Activated CD8-positive, alpha-beta T cell treated with anti-CD3 and anti-CD28 coated beads for 36 hours (primary cell): ENCODE data around the gene RBBP8NL. TPM values are rescaled to one million over a fixed set of nuclear protein-coding genes. Genes with fewer than 3 reads are reported as not detected.

ENCODE experiments used
- ATAC-seq: fragments of 200-7000 bp; cut with Tn5 transposase; one replicate; pipeline ENCODE4 v1.10.0; 2021; ENCODE audit warnings: mild to moderate bottlenecking, moderate library complexity
- CTCF ChIA-PET: fragments of 350-600 bp; sonication (Branson Sonifier 250); formaldehyde crosslinking; loops from one replicate; lab custom pipeline; 2021; ENCODE audit warnings: antibody characterized with exemption; lab: Charles Lee
- POLR2A ChIA-PET: fragments of 350-600 bp; sonication (Branson Sonifier 250); formaldehyde crosslinking; loops from one replicate; lab custom pipeline; 2021; ENCODE audit warnings: antibody characterized with exemption; lab: Charles Lee
- DNase-seq: peaks from one replicate; pipeline ENCODE4 v3.0.0-alpha.2; 2020
- H3K27ac Mint-ChIP-seq: one replicate; pipeline ENCODE4 v1.8.0; 2021; ENCODE audit warnings: mild to moderate bottlenecking, mixed read lengths
- H3K27me3 Mint-ChIP-seq: one replicate; pipeline ENCODE4 v1.8.0; 2021; ENCODE audit warnings: mixed read lengths
- H3K36me3 Mint-ChIP-seq: one replicate; pipeline ENCODE4 v1.8.0; 2021; ENCODE audit warnings: low read depth, mixed read lengths
- H3K4me1 Mint-ChIP-seq: one replicate; pipeline ENCODE4 v1.8.0; 2021; ENCODE audit warnings: low read depth, mixed read lengths
- H3K4me3 Mint-ChIP-seq: one replicate; pipeline ENCODE4 v1.8.0; 2021; ENCODE audit warnings: mild to moderate bottlenecking, moderate library complexity, mixed read lengths
- H3K9me3 Mint-ChIP-seq: one replicate; pipeline ENCODE4 v1.8.0; 2021; ENCODE audit warnings: mixed read lengths
- CTCF ChIP-seq: fragments of 200-600 bp; IDR thresholded peaks from one replicate; pipeline ENCODE4 v1.8.0; 2022; ENCODE audit warnings: antibody characterized with exemption, mild to moderate bottlenecking
- intact Hi-C: fragments of 100-400 bp; cut with micrococcal nuclease; formaldehyde crosslinking; loops from one replicate; pipeline ENCODE4 v1.10.0; 2022
- total RNA-seq, 2 experiments: library from RNA; stranded (reverse); gene quantifications; one replicate each; pipeline ENCODE4 v1.2.3, GENCODE V29; 2021

The RBBP8NL gene
- total RNA-seq, result not detected

- no peak for TF ChIP-seq CTCF
- POLR2A ChIA-PET, result no interaction called here
- CTCF ChIA-PET, result no interaction called here
- DNase-seq, result no peak
- intact Hi-C loops, result no loop called here
- Mint-ChIP-seq H3K4me3 (no peak within 1 kb of the TSS), H3K36me3 (no peaks in the 10 kb centered on the region), H3K27me3 (no peaks in the 10 kb centered on the region), H3K9me3 (no peaks in the 10 kb centered on the region), H3K4me1 (no peaks in the 10 kb centered on the region), H3K27ac (no peak within 1 kb of the TSS)
- ATAC-seq, result no peak
Measured at GRCh38 chr20:62427172-62428001, at the start of gene RBBP8NL. RBBP8NL (minus strand) TSS chr20:62427539; CDS start chr20:62419647, 7,892 bp downstream.

GRCh38 chr20:62476056-62476838 is 48.9 kb upstream of the RBBP8NL start:
- ChIA-PET CTCF (interaction anchor here (1.8 kb wide), 1 partner anchor 140 kb away, joined by 4 read pairs; no protein-coding TSS in a partner anchor), POLR2A (interaction anchor here (0.8 kb wide), 1 partner anchor 127 kb away, joined by 3 read pairs; no protein-coding TSS in a partner anchor)
- intact Hi-C loops, result no loop called here
- Mint-ChIP-seq H3K9me3 (no peaks in the 10 kb centered on the region), H3K36me3 (no peaks in the 10 kb centered on the region), H3K27ac (no peak overlapping the region), H3K4me1 (no peaks in the 10 kb centered on the region), H3K4me3 (no peak overlapping the region), H3K27me3 (peaks cover 34% of the 10 kb centered on the region)
- no peak for TF ChIP-seq CTCF
- ATAC-seq (no peak), DNase-seq (no peak)

GRCh38 chr20:62475772-62476055 is 48.4 kb upstream of the RBBP8NL start, which contains the start of gene GATA5:
GATA5 (minus strand) TSS chr20:62475995; CDS start chr20:62475521, 474 bp downstream.
- peaks cover 34% of the 10 kb centered on the region for H3K27me3 Mint-ChIP-seq

GRCh38 chr20:62475027-62475771 is 47.9 kb upstream of the RBBP8NL start:
- no peaks in the 10 kb centered on the region for H3K36me3 Mint-ChIP-seq
- ChIA-PET CTCF (interaction anchor here (1.8 kb wide), 1 partner anchor 141 kb away, joined by 4 read pairs; no protein-coding TSS in a partner anchor), POLR2A (interaction anchor here (0.8 kb wide), 1 partner anchor 128 kb away, joined by 3 read pairs; no protein-coding TSS in a partner anchor)
- ATAC-seq (peak; percentile 33), DNase-seq (no peak)
- intact Hi-C loops, result no loop called here
- H3K4me3 Mint-ChIP-seq, result no peak overlapping the region
- H3K9me3 Mint-ChIP-seq, result no peaks in the 10 kb centered on the region
- TF ChIP-seq CTCF, result no peak
- peaks cover 35% of the 10 kb centered on the region for H3K27me3 Mint-ChIP-seq
- no peak overlapping the region for H3K27ac Mint-ChIP-seq
- no peaks in the 10 kb centered on the region for H3K4me1 Mint-ChIP-seq

More at GRCh38 chr20:62475772-62476055, 48.4 kb upstream of the RBBP8NL start, which contains the start of gene GATA5:
- ATAC-seq (no peak), DNase-seq (no peak)
- Mint-ChIP-seq H3K4me1 (no peaks in the 10 kb centered on the region), H3K36me3 (no peaks in the 10 kb centered on the region), H3K4me3 (no peak within 1 kb of the TSS), H3K9me3 (no peaks in the 10 kb centered on the region), H3K27ac (no peak within 1 kb of the TSS)
- CTCF ChIA-PET, result interaction anchor here (1.8 kb wide), 1 partner anchor 141 kb away, joined by 4 read pairs; no protein-coding TSS in a partner anchor
- intact Hi-C loops, result no loop called here
- POLR2A ChIA-PET, result interaction anchor here (0.8 kb wide), 1 partner anchor 127 kb away, joined by 3 read pairs; no protein-coding TSS in a partner anchor
- TF ChIP-seq CTCF, result no peak
